HAP-1 (cell line): ENCODE measurements around the gene SMIM44.
"Not testable (repeated sequence)": the region's sequence is repeated elsewhere in the genome, so short reads cannot be mapped to it uniquely, and the experiment has no call there.

Source experiments
- DNase-seq, 2 experiments: peaks; one replicate each; pipeline ENCODE4 v3.0.0-alpha.2; 2016 to 2020; ENCODE audit warnings: low spot score in 2 of 2
- H3K27me3 ChIP-seq: fragments of 250-450 bp; sonication (Bioruptor Pico); 2 replicates; pipeline ENCODE4 v1.5.1; 2020; ENCODE audit warnings: low read depth, mild to moderate bottlenecking, moderate library complexity
- H3K36me3 ChIP-seq: fragments of 250-450 bp; sonication (Bioruptor Pico); replicated peaks from 2 replicates; pipeline ENCODE4 v1.5.1; 2020; ENCODE audit warnings: mild to moderate bottlenecking
- H3K4me1 ChIP-seq: fragments of 250-450 bp; sonication (Bioruptor Pico); 2 replicates; pipeline ENCODE4 v1.5.1; 2020; ENCODE audit warnings: mild to moderate bottlenecking
- H3K4me3 ChIP-seq: fragments of 250-450 bp; sonication (Bioruptor Pico); 2 replicates; pipeline ENCODE4 v1.5.1; 2020; ENCODE audit warnings: mild to moderate bottlenecking, moderate library complexity
- H3K9me3 ChIP-seq: fragments of 250-450 bp; sonication (Bioruptor Pico); 2 replicates; pipeline ENCODE4 v1.5.1; 2020; ENCODE audit warnings: mild to moderate bottlenecking, moderate library complexity
- in situ Hi-C: fragments of 300-500 bp; cut with MboI; formaldehyde crosslinking; loops from 3 replicates; pipeline ENCODE4 v1.14.3; 2020; ENCODE audit warnings: low sequenced_read_pairs, inconsistent platforms, mixed read lengths

SMIM44 gene

DNA sequence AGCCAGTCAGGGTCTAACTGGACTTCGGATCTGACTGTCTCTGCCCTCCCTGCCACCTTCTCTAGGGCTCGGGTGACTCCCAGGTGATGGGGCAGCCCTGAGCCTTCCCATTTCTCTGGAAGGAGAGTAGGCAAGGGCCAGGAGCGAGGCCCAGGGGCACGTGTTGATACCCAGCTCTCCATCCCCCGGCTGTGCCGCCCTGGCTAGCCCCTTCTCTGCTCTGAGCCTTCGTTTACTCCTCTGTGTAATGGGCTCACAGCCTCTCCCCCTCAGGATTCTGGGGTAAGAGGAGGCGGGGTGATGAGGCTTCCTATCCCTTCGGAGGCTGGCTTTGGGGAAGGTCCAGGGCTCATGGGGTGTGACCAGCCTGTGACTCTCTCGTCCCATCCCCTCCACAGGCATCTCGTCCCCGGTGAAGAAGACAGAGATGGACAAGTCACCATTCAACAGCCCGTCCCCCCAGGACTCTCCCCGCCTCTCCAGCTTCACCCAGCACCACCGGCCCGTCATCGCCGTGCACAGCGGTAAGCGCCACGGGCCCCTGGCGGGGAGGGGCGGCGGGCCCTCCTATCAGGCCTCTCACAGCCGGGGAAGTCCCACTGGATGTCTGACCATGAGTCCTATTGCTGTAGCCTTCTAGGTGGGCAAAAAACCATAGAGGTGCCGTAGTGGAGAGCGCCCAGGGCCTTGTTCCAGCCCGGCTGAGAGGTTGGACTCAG, 34.5 kb downstream of the SMIM44 start:
- H3K36me3 ChIP-seq = peaks cover 53% of the 10 kb centered on the region
- H3K4me3 ChIP-seq = no peak overlapping the region
- in situ Hi-C loops = no loop called here
- H3K27me3 ChIP-seq = no peaks in the 10 kb centered on the region
- H3K9me3 ChIP-seq = no peaks in the 10 kb centered on the region
- H3K4me1 ChIP-seq = no peaks in the 10 kb centered on the region
- DNase-seq = no peak

- peaks cover 41% of the 10 kb centered on the region for H3K36me3 ChIP-seq
- H3K4me3 ChIP-seq, H3K9me3 ChIP-seq, DNase-seq, H3K4me1 ChIP-seq, H3K27me3 ChIP-seq, in situ Hi-C loops: not testable (repeated sequence)
Observed at GRCh38 chr19:3446657-3447056, 36.6 kb downstream of the SMIM44 start.

GRCh38 chr19:3444695-3445234, 38.5 kb downstream of the SMIM44 start:
- no peak for DNase-seq
- Histone ChIP-seq H3K27me3 (no peaks in the 10 kb centered on the region), H3K4me3 (no peak overlapping the region), H3K36me3 (peaks cover 34% of the 10 kb centered on the region), H3K4me1 (no peaks in the 10 kb centered on the region), H3K9me3 (no peaks in the 10 kb centered on the region)
- in situ Hi-C loops = no loop called here

DNA sequence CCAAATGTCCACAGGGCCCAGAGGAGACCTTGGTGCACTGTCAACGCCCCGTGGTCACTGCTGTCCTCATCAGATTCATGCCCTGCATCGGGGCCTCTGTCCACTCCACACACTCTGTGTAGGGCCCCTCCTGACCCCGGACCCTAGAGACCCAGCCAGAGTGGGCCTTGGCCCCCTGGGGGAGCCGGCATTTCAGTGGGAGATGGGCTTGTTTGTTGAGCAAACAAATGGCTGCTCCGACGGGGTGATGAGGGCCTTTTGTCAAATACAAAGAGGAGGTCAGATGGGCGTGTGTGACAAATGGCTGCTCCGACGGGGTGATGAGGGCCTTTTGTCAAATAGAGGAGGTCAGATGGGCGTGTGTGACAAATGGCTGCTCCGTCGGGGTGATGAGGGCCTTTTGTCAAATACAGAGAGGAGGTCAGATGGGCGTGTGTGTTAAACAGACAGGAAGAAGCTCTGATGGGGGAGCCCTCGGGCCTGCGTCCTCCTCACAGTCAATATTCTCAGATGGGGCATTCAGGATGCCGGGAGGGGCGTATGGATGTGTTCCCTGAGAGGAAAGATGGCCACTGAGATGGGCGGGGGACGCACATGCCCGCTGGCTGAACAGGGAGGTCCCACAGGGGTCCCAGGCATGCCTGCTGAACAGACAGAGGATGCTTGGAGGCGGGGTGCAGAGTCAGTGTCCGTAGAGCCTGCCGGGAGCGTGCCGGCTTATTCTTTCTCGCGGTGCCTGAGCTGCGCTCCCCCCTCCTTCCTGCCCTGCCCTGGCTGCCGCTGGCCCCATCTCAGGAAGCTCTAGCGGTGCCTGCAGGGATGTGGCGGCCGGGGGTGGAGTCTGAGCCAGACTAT, 39.2 kb downstream of the SMIM44 start:
- peaks cover 28% of the 10 kb centered on the region for H3K36me3 ChIP-seq
- no peak for DNase-seq
- H3K4me1 ChIP-seq = no peaks in the 10 kb centered on the region
- no peaks in the 10 kb centered on the region for H3K9me3 ChIP-seq
- in situ Hi-C loops = no loop called here
- no peaks in the 10 kb centered on the region for H3K27me3 ChIP-seq
- no peak overlapping the region for H3K4me3 ChIP-seq

DNA sequence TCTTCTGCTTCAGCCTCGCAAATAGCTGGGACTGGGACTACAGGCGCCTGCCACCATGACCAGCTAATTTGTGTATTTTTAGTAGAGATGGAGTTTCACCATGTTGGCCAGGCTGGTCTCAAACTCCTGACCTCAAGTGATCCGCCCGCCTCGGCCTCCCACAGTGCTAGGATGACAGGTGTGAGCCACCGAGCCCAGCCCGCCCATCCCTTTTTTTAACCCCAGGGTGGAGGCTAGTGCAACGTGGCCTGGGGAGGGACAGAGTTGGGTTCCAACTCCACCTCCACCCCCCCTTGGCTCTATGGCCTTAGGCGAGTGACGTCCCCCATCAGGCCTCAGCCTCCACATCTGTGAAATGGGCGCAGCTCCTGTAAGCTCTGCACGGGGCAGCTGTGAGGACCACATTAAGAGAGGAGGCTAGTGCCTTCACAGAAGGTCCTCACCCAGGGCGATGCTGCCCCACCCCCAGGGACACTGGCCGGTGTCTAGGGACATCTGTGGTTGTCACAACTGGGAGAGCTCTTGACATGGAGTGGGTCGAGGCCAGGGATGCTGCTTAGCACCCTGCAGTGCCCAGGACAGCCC, 40.7 kb downstream of the SMIM44 start:
- Histone ChIP-seq H3K9me3 (no peaks in the 10 kb centered on the region), H3K4me3 (no peak overlapping the region), H3K27me3 (no peaks in the 10 kb centered on the region), H3K4me1 (no peaks in the 10 kb centered on the region), H3K36me3 (peaks cover 34% of the 10 kb centered on the region)
- DNase-seq = no peak
- in situ Hi-C loops = no loop called here

DNA sequence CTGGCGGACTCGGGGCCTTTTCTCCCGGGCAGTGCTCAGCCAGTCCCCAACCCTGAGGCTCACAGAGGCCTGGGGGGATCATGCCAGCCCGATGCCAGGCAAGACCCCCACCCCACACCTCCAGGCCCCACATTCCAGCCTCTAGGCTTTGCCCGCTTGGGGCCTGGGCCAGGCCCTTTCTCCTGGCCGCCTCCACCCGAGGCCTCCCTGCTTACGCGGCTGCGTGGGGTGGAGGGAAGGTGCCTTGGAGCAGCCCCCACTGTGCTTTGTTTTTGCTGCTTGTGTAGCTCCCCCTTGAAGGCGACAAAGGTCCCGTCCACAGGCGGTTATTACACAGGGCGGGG, 41.3 kb downstream of the SMIM44 start:
- peaks cover 34% of the 10 kb centered on the region for H3K36me3 ChIP-seq

DNA sequence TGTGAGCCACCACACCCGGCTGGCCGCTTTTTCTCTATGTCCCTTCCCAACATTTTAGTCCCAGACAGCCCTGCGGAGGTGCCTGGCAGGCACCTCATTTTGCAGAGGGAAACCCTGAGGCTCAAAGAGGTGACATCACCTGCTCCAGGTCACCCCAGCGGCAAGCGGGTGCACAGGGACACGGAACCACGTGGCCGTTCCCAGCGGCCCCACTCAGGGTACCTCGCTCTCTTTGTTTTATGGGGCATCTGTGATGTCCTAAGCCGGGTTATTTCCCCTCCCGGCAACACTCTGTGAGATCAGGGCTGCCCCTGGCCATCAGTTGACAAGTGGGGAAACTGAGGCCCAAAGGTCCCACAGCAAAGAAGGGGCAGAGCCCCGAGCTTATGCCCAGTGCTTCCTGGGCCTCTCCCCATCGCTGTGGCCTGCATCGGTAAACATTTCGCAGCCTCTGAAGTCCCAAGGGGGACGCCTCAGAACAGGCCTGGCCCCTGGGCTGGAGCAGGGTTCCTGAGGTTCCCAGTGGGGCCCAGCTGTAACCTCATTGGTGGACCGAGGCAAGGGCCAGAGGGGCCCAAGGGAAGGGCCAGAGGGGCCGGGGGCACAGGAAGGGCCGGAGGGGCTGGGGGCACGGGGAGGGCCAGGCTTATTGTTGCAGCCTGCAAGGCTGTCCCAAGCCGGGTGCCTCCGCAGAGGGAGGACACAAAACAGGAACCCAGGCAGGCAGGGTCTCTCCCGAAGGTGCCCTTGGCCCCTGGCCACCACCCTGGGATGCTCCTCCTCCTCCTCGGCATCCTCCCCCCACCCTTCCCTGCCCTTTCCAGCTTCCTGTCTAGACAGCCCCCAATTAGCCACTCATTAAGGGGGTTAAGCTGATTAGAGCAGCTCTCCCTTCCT, 41.9 kb downstream of the SMIM44 start:
- no peaks in the 10 kb centered on the region for H3K27me3 ChIP-seq
- no peak for DNase-seq
- no peaks in the 10 kb centered on the region for H3K9me3 ChIP-seq
- no peak overlapping the region for H3K4me3 ChIP-seq
- in situ Hi-C loops = no loop called here
- no peaks in the 10 kb centered on the region for H3K4me1 ChIP-seq
- peaks cover 38% of the 10 kb centered on the region for H3K36me3 ChIP-seq

More for the DNA sequence above, 41.3 kb downstream of the SMIM44 start:
- Histone ChIP-seq H3K9me3 (no peaks in the 10 kb centered on the region), H3K4me3 (no peak overlapping the region), H3K27me3 (no peaks in the 10 kb centered on the region), H3K4me1 (no peaks in the 10 kb centered on the region)
- in situ Hi-C loops = no loop called here
- DNase-seq = no peak

- H3K4me3 ChIP-seq = no peak overlapping the region
- H3K4me1 ChIP-seq = no peaks in the 10 kb centered on the region
- no peaks in the 10 kb centered on the region for H3K9me3 ChIP-seq
- peak in 1 of 2 experiments; percentile 73 for DNase-seq
- H3K36me3 ChIP-seq = peaks cover 39% of the 10 kb centered on the region
- in situ Hi-C loops = no loop called here
- H3K27me3 ChIP-seq = no peaks in the 10 kb centered on the region
Observed at GRCh38 chr19:3440082-3440481, 43.2 kb downstream of the SMIM44 start.

GRCh38 chr19:3434630-3435553, 48.3 kb downstream of the SMIM44 start:
- in situ Hi-C loops = no loop called here
- peak; percentile 91 to 97 for DNase-seq
- no peaks in the 10 kb centered on the region for H3K27me3 ChIP-seq
- H3K4me3 ChIP-seq = peak overlapping the region; percentile 63
- H3K9me3 ChIP-seq = no peaks in the 10 kb centered on the region
- peaks cover 43% of the 10 kb centered on the region for H3K36me3 ChIP-seq
- no peaks in the 10 kb centered on the region for H3K4me1 ChIP-seq

GRCh38 chr19:3433805-3434540, 49.3 kb downstream of the SMIM44 start:
- Histone ChIP-seq H3K9me3 (no peaks in the 10 kb centered on the region), H3K4me1 (no peaks in the 10 kb centered on the region), H3K27me3 (no peaks in the 10 kb centered on the region), H3K4me3 (no peak overlapping the region), H3K36me3 (peaks cover 42% of the 10 kb centered on the region)
- no peak for DNase-seq
- in situ Hi-C loops = no loop called here

DNA sequence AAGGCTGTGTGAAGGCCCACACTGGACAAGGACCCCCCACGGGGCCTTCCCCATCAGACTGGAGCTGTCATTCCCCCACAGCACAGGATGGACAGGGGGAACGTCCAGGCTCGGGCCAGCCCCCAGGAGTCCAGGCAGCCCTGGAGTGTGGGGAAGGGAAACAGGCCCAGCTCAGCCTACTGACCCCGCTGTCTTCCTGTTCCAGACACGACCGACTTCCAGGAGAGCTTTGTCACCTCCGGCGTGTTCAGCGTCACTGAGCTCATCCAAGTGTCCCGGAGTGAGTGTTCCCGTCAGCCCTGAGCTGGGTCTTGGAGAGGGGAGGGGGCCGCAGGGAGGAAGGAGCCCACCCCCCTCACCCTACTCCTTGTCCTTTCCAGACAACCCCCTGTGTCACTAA, 49.9 kb downstream of the SMIM44 start:
- no peaks in the 10 kb centered on the region for H3K27me3 ChIP-seq
- H3K9me3 ChIP-seq = no peaks in the 10 kb centered on the region
- in situ Hi-C loops = no loop called here
- peaks cover 38% of the 10 kb centered on the region for H3K36me3 ChIP-seq
- H3K4me1 ChIP-seq = no peaks in the 10 kb centered on the region
- H3K4me3 ChIP-seq = no peak overlapping the region
- no peak for DNase-seq
